Activated naive CD4-positive, alpha-beta T cell treated with anti-CD3 and anti-CD28 coated beads, Interleukin-2, amount 10 ng/mL, durations not matched to agents 7 days and 5 days (primary cell): Measurements from ENCODE around the gene MGAM2.

Source experiments
- CTCF ChIA-PET: fragments of 350-600 bp; sonication (Branson Sonifier 250); formaldehyde crosslinking; loops from one replicate; lab custom pipeline; 2021; ENCODE audit warnings: antibody characterized with exemption; lab: Charles Lee
- DNase-seq: peaks from one replicate; pipeline ENCODE4 v3.0.0-alpha.2; 2020
- H3K27ac Mint-ChIP-seq: one replicate; pipeline ENCODE4 v1.8.0; 2021; ENCODE audit warnings: mild to moderate bottlenecking, moderate library complexity, mixed read lengths
- H3K27me3 Mint-ChIP-seq: one replicate; pipeline ENCODE4 v1.8.0; 2021; ENCODE audit warnings: mild to moderate bottlenecking, mixed read lengths
- H3K36me3 Mint-ChIP-seq: one replicate; pipeline ENCODE4 v1.8.0; 2021; ENCODE audit warnings: mixed read lengths
- H3K4me1 Mint-ChIP-seq: one replicate; pipeline ENCODE4 v1.8.0; 2021; ENCODE audit warnings: mixed read lengths
- H3K4me3 Mint-ChIP-seq: one replicate; pipeline ENCODE4 v1.8.0; 2021; ENCODE audit warnings: mild to moderate bottlenecking, moderate library complexity, mixed read lengths
- H3K9me3 Mint-ChIP-seq: one replicate; pipeline ENCODE4 v1.8.0; 2021; ENCODE audit warnings: mixed read lengths

The MGAM2 gene

DNA sequence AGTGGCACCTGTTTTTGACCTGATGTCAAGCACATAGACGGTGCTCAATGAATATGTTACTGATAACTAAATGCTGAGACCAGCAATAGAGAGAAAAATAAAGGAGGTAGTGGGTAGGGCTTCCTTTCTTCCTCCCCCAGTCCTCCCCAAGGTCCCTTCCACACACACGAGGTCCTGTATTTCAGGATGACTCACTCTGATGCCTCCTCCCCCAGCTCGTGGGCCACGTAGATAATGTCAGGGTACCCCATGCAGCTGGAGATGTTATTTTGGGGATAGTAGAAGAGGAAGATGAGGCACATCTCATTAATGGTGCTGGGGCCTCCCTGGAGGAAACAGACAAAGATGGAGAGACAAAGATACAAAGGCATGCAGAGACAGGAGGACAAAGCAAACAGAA lies 129.0 kb downstream of the MGAM2 start:
- Mint-ChIP-seq H3K27ac (no peak overlapping the region), H3K4me1 (no peaks in the 10 kb centered on the region), H3K27me3 (no peaks in the 10 kb centered on the region), H3K36me3 (no peaks in the 10 kb centered on the region), H3K4me3 (no peak overlapping the region), H3K9me3 (no peaks in the 10 kb centered on the region)
- CTCF ChIA-PET, result no interaction called here
- no peak for DNase-seq

GRCh38 chr7:142243823-142244222 lies 132.3 kb downstream of the MGAM2 start:
- Mint-ChIP-seq H3K9me3 (no peaks in the 10 kb centered on the region), H3K36me3 (no peaks in the 10 kb centered on the region), H3K27ac (no peak overlapping the region), H3K27me3 (peaks cover 4% of the 10 kb centered on the region), H3K4me1 (no peaks in the 10 kb centered on the region), H3K4me3 (no peak overlapping the region)
- CTCF ChIA-PET, result no interaction called here
- no peak for DNase-seq

- no peak overlapping the region for H3K4me3 Mint-ChIP-seq
- CTCF ChIA-PET, result interaction anchor here (0.6 to 1.1 kb wide), 2 partner anchors 15 to 54 kb away, joined by 3 to 4 read pairs; no protein-coding TSS in a partner anchor
- no peak for DNase-seq
Observed at GRCh38 chr7:142248166-142249160, 136.9 kb downstream of the MGAM2 start.

GRCh38 chr7:142249918-142250317 lies 138.4 kb downstream of the MGAM2 start:
- H3K4me1 Mint-ChIP-seq, result no peaks in the 10 kb centered on the region
- no peak for DNase-seq
- H3K36me3 Mint-ChIP-seq, result no peaks in the 10 kb centered on the region
- peaks cover 4% of the 10 kb centered on the region for H3K27me3 Mint-ChIP-seq
- no peak overlapping the region for H3K27ac Mint-ChIP-seq
- no peaks in the 10 kb centered on the region for H3K9me3 Mint-ChIP-seq
- CTCF ChIA-PET, result interaction anchor here (0.8 kb wide), 1 partner anchor 29 kb away, joined by 3 read pairs; no protein-coding TSS in a partner anchor
- no peak overlapping the region for H3K4me3 Mint-ChIP-seq

More at GRCh38 chr7:142248166-142249160, 136.9 kb downstream of the MGAM2 start:
- H3K27me3 Mint-ChIP-seq, result peaks cover 4% of the 10 kb centered on the region
- H3K9me3 Mint-ChIP-seq, result no peaks in the 10 kb centered on the region
- no peaks in the 10 kb centered on the region for H3K36me3 Mint-ChIP-seq
- no peaks in the 10 kb centered on the region for H3K4me1 Mint-ChIP-seq
- no peak overlapping the region for H3K27ac Mint-ChIP-seq

GRCh38 chr7:142250705-142251104 lies 139.2 kb downstream of the MGAM2 start:
- DNase-seq, result no peak
- H3K4me3 Mint-ChIP-seq, result no peak overlapping the region
- H3K4me1 Mint-ChIP-seq, result no peaks in the 10 kb centered on the region
- no peaks in the 10 kb centered on the region for H3K9me3 Mint-ChIP-seq
- no peak overlapping the region for H3K27ac Mint-ChIP-seq
- H3K36me3 Mint-ChIP-seq, result no peaks in the 10 kb centered on the region
- CTCF ChIA-PET, result no interaction called here
- H3K27me3 Mint-ChIP-seq, result peaks cover 4% of the 10 kb centered on the region

DNA sequence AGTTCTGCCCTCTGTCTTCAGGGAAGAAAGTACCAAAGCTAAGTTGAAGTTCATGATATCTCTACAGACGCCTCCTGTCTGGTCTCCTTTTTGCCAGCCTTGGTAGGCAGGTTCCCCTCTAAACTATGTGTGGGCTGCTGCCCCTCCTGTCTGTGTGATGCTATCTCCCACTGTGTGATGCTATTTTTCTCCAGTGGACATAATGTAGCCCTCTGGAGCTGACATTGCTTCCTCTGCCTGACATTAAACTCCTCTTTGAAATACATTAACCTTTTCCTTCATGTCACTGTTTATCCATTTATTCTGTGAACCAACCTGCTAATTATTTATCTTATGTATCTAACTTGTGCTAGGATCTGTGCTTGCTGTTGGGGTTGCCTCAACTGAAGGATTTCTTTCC lies 146.4 kb downstream of the MGAM2 start, which contains the start of gene PRSS58:
Gene PRSS58 (minus strand): TSS at position 101 of the 400 bp plus-strand sequence. CDS start 351 bp downstream, outside the sequence.
- H3K9me3 Mint-ChIP-seq, result no peaks in the 10 kb centered on the region
- CTCF ChIA-PET, result no interaction called here
- no peaks in the 10 kb centered on the region for H3K36me3 Mint-ChIP-seq
- no peak within 1 kb of the TSS for H3K4me3 Mint-ChIP-seq
- no peaks in the 10 kb centered on the region for H3K4me1 Mint-ChIP-seq
- H3K27me3 Mint-ChIP-seq, result no peaks in the 10 kb centered on the region
- DNase-seq, result no peak
- no peak within 1 kb of the TSS for H3K27ac Mint-ChIP-seq

- Mint-ChIP-seq H3K4me1 (no peaks in the 10 kb centered on the region), H3K27me3 (no peaks in the 10 kb centered on the region), H3K27ac (no peak overlapping the region), H3K9me3 (no peaks in the 10 kb centered on the region), H3K4me3 (no peak overlapping the region), H3K36me3 (no peaks in the 10 kb centered on the region)
- CTCF ChIA-PET, result no interaction called here
- no peak for DNase-seq
Observed at GRCh38 chr7:142263598-142264380, 152.3 kb downstream of the MGAM2 start.
